ENCODE data around the gene COX6B2. TPM values are rescaled to one million over a fixed set of nuclear protein-coding genes. Genes with fewer than 3 reads are reported as not detected.

COX6B2 gene
- total RNA-seq, 4 donors from 2014 or later = 4.0 to 58.7 (median 21.0) TPM

- 56 to 69% methylated on average over 13 to 24 of the region's 25 CpGs for WGBS, 2 donors (ENCODE audit: low coverage in 1 of 2)
- intact Hi-C loops (cut with DNase I; ENCODE audit: low total_unique reads) = no loop called here
- Histone ChIP-seq H3K9me3 (no peaks in the 10 kb centered on the region), H3K4me1 (peaks cover 17 to 39% (median 19%) of the 10 kb centered on the region in 4 donors), H3K36me3 (no peaks in the 10 kb centered on the region), H3K27ac (no peak overlapping the region), H3K4me3 (no peak overlapping the region), H3K27me3 (peaks cover 63% of the 10 kb centered on the region)
- DNase-seq = no peak
- in situ Hi-C loops (cut with MboI; ENCODE audit: low pct_ligation_motif_present in 1 of 4, low pct_unique_long_range_greater_than_20kb in 1 of 4, low sequenced_read_pairs in 3 of 4) = no loop called here
- no peak for TF ChIP-seq EP300 (IDR thresholded peaks at IDR 0.05; ENCODE audit: low read depth)
- TF ChIP-seq POLR2AphosphoS5 (IDR thresholded peaks at IDR 0.05) = no peak
- no peak for TF ChIP-seq POLR2A (IDR thresholded peaks at IDR 0.05)
- TF ChIP-seq CTCF (IDR thresholded peaks at IDR 0.05) = no peak
These were observed 1.9 kb downstream of the COX6B2 start for GRCh38 chr19:55352549-55353145.

- in situ Hi-C loops (cut with MboI; ENCODE audit: low pct_ligation_motif_present in 1 of 4, low pct_unique_long_range_greater_than_20kb in 1 of 4, low sequenced_read_pairs in 3 of 4) (no loop called here), intact Hi-C loops (cut with DNase I; ENCODE audit: low total_unique reads) (no loop called here)
- no peak for TF ChIP-seq POLR2AphosphoS5 (IDR thresholded peaks at IDR 0.05)
- TF ChIP-seq POLR2A (IDR thresholded peaks at IDR 0.05) = no peak
- no peak for TF ChIP-seq CTCF (IDR thresholded peaks at IDR 0.05)
- no peak for TF ChIP-seq EP300 (IDR thresholded peaks at IDR 0.05; ENCODE audit: low read depth)
- H3K27ac ChIP-seq = no peak overlapping the region
- no peak overlapping the region for H3K4me3 ChIP-seq
- H3K27me3 ChIP-seq = peaks cover 60% of the 10 kb centered on the region
- no peaks in the 10 kb centered on the region for H3K9me3 ChIP-seq
- peaks cover 17 to 39% (median 19%) of the 10 kb centered on the region in 4 donors for H3K4me1 ChIP-seq
- H3K36me3 ChIP-seq = peaks cover 0 to 3% (median 0%) of the 10 kb centered on the region in 4 donors
- no peak for DNase-seq
- WGBS, 2 donors (ENCODE audit: low coverage in 1 of 2) = 85% methylated on average over 6 of the region's 6 CpGs; no CpG with 5 or more reads in 1 of the 2 donors
These were observed 2.5 kb downstream of the COX6B2 start for GRCh38 chr19:55352040-55352439.

- H3K36me3 ChIP-seq = peaks cover 0 to 4% (median 0%) of the 10 kb centered on the region in 4 donors
- no peak overlapping the region for H3K27ac ChIP-seq
- TF ChIP-seq POLR2AphosphoS5 (IDR thresholded peaks at IDR 0.05) (no peak), EP300 (IDR thresholded peaks at IDR 0.05; ENCODE audit: low read depth) (no peak), POLR2A (IDR thresholded peaks at IDR 0.05) (no peak), CTCF (IDR thresholded peaks at IDR 0.05) (no peak)
- intact Hi-C loops (cut with DNase I; ENCODE audit: low total_unique reads) (no loop called here), in situ Hi-C loops (cut with MboI; ENCODE audit: low pct_ligation_motif_present in 1 of 4, low pct_unique_long_range_greater_than_20kb in 1 of 4, low sequenced_read_pairs in 3 of 4) (no loop called here)
- 53 to 55% methylated on average over 5 to 11 of the region's 11 CpGs for WGBS, 2 donors (ENCODE audit: low coverage in 1 of 2)
- H3K27me3 ChIP-seq = peaks cover 47% of the 10 kb centered on the region
- no peak for DNase-seq
- no peak overlapping the region for H3K4me3 ChIP-seq
- no peaks in the 10 kb centered on the region for H3K9me3 ChIP-seq
- H3K4me1 ChIP-seq = peaks cover 17 to 44% (median 23%) of the 10 kb centered on the region in 4 donors
These were observed 3.8 kb downstream of the COX6B2 start for GRCh38 chr19:55350620-55351315.

- H3K4me3 ChIP-seq = no peak overlapping the region
- in situ Hi-C loops (cut with MboI; ENCODE audit: low pct_ligation_motif_present in 1 of 4, low pct_unique_long_range_greater_than_20kb in 1 of 4, low sequenced_read_pairs in 3 of 4) = no loop called here
- no peak overlapping the region for H3K27ac ChIP-seq
- peaks cover 4 to 27% (median 17%) of the 10 kb centered on the region in 4 donors for H3K4me1 ChIP-seq
- DNase-seq = no peak
- H3K27me3 ChIP-seq = peaks cover 24% of the 10 kb centered on the region
- no peaks in the 10 kb centered on the region for H3K9me3 ChIP-seq
- no peak for TF ChIP-seq CTCF (IDR thresholded peaks at IDR 0.05)
- TF ChIP-seq POLR2A (IDR thresholded peaks at IDR 0.05) = no peak
- no peak for TF ChIP-seq POLR2AphosphoS5 (IDR thresholded peaks at IDR 0.05)
- no peak for TF ChIP-seq EP300 (IDR thresholded peaks at IDR 0.05; ENCODE audit: low read depth)
- intact Hi-C loops (cut with DNase I; ENCODE audit: low total_unique reads) = no loop called here
- WGBS, 2 donors (ENCODE audit: low coverage in 1 of 2) = 74% methylated on average over 22 of the region's 22 CpGs; no CpG with 5 or more reads in 1 of the 2 donors
- peaks cover 0 to 4% (median 0%) of the 10 kb centered on the region in 4 donors for H3K36me3 ChIP-seq
These were observed 6.0 kb downstream of the COX6B2 start for GRCh38 chr19:55348317-55349034.
